WERI-Rb-1 (cell line): Measurements from ENCODE around the gene NRXN3.

ENCODE experiments used
- DNase-seq: peaks from one replicate; pipeline ENCODE4 v3.0.0-alpha.2; 2020
- H3K27ac ChIP-seq: fragments of 250-450 bp; sonication (Bioruptor Pico); 2 replicates; pipeline ENCODE4 v1.5.1; 2020; ENCODE audit warnings: mild to moderate bottlenecking, moderate library complexity
- H3K27me3 ChIP-seq: fragments of 250-450 bp; sonication (Bioruptor Pico); 2 replicates; pipeline ENCODE4 v1.5.1; 2021; ENCODE audit warnings: mild to moderate bottlenecking, low read depth, moderate library complexity; ENCODE audit not compliant: insufficient read depth, severe bottlenecking
- H3K36me3 ChIP-seq: fragments of 250-450 bp; sonication (Bioruptor Pico); 2 replicates; pipeline ENCODE4 v1.5.1; 2020; ENCODE audit warnings: mild to moderate bottlenecking, moderate library complexity
- H3K4me3 ChIP-seq: 2 replicates; pipeline ENCODE4 v1.5.1; 2011; ENCODE audit warnings: low read depth, mild to moderate bottlenecking, control low read depth, low read length
- H3K9me3 ChIP-seq: fragments of 250-450 bp; sonication (Bioruptor Pico); 2 replicates; pipeline ENCODE4 v1.5.1; 2021; ENCODE audit warnings: mild to moderate bottlenecking, moderate library complexity; ENCODE audit not compliant: severe bottlenecking
- TF ChIP-seq, protein P1 (sequence below): IDR thresholded peaks from 2 replicates; pipeline ENCODE4 v1.5.1; 2011; ENCODE audit warnings: low read depth, mild to moderate bottlenecking, control low read depth, inconsistent platforms, low read length

The NRXN3 gene

DNA sequence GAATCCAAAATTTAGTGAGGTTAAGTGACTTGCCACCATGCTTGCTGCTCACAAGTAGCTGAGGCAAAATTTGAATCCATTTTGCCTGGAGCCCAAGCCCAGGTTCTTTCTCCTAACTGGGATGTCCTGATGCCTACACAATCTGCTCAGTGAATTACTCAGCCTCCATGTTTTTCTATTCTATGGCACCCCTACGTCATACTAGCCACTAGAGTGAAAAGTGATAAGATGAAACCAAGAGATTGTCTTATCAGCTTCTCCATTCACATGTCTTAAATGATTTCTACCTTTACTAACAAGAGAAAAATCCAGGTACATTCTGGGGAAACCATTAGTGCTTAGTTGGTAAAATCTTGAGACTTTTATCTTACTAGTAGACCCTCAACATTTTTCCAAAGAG, 1321.0 kb downstream of the NRXN3 start:
- H3K36me3 ChIP-seq, result no peaks in the 10 kb centered on the region
- H3K4me3 ChIP-seq, result no peak overlapping the region
- no peaks in the 10 kb centered on the region for H3K9me3 ChIP-seq
- DNase-seq, result no peak
- TF ChIP-seq, protein P1, sequence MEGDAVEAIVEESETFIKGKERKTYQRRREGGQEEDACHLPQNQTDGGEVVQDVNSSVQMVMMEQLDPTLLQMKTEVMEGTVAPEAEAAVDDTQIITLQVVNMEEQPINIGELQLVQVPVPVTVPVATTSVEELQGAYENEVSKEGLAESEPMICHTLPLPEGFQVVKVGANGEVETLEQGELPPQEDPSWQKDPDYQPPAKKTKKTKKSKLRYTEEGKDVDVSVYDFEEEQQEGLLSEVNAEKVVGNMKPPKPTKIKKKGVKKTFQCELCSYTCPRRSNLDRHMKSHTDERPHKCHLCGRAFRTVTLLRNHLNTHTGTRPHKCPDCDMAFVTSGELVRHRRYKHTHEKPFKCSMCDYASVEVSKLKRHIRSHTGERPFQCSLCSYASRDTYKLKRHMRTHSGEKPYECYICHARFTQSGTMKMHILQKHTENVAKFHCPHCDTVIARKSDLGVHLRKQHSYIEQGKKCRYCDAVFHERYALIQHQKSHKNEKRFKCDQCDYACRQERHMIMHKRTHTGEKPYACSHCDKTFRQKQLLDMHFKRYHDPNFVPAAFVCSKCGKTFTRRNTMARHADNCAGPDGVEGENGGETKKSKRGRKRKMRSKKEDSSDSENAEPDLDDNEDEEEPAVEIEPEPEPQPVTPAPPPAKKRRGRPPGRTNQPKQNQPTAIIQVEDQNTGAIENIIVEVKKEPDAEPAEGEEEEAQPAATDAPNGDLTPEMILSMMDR, result no peak
- no peaks in the 10 kb centered on the region for H3K27me3 ChIP-seq
- H3K27ac ChIP-seq, result no peak overlapping the region

GRCh38 chr14:79493081-79493645, 1323.0 kb downstream of the NRXN3 start:
- Histone ChIP-seq H3K9me3 (no peaks in the 10 kb centered on the region), H3K4me3 (no peak overlapping the region), H3K27me3 (no peaks in the 10 kb centered on the region), H3K36me3 (no peaks in the 10 kb centered on the region), H3K27ac (no peak overlapping the region)
- no peak for DNase-seq
- TF ChIP-seq, protein P1, result no peak

GRCh38 chr14:79496701-79497100, 1326.5 kb downstream of the NRXN3 start:
- Histone ChIP-seq H3K27me3 (no peaks in the 10 kb centered on the region), H3K9me3 (no peaks in the 10 kb centered on the region), H3K36me3 (no peaks in the 10 kb centered on the region), H3K27ac (no peak overlapping the region), H3K4me3 (no peak overlapping the region)
- DNase-seq, result no peak
- TF ChIP-seq, protein P1, result no peak

DNA sequence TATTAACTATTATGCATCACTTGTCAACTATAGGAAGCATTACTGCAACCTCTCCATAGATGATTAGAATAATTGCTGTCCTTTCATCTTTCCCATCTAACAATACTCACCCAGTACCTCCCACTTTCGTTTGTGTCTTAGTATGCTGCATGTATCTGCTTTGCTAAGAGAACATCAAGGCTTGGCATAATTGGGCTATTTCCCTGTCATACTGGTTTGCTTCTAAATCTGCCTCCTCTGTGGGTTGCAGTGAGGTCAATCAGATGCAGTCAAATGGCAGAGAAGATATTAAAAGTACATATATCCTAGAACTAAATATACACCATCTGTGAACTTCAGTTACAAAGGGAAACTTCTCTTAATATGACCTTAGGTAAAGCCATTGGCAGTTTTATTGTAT, 1330.3 kb downstream of the NRXN3 start:
- Histone ChIP-seq H3K27ac (no peak overlapping the region), H3K27me3 (no peaks in the 10 kb centered on the region), H3K36me3 (no peaks in the 10 kb centered on the region), H3K4me3 (no peak overlapping the region), H3K9me3 (no peaks in the 10 kb centered on the region)
- no peak for DNase-seq
- TF ChIP-seq, protein P1, result no peak

- Histone ChIP-seq H3K4me3 (no peak overlapping the region), H3K27ac (no peak overlapping the region), H3K9me3 (no peaks in the 10 kb centered on the region), H3K27me3 (no peaks in the 10 kb centered on the region), H3K36me3 (no peaks in the 10 kb centered on the region)
- TF ChIP-seq, protein P1, result no peak
- DNase-seq, result no peak
Measured at GRCh38 chr14:79502136-79502750, 1332.1 kb downstream of the NRXN3 start.

GRCh38 chr14:79502751-79503148, 1332.6 kb downstream of the NRXN3 start:
- Histone ChIP-seq H3K9me3 (no peaks in the 10 kb centered on the region), H3K4me3 (no peak overlapping the region)
- no peak for DNase-seq

More at GRCh38 chr14:79502751-79503148, 1332.6 kb downstream of the NRXN3 start:
- no peaks in the 10 kb centered on the region for H3K36me3 ChIP-seq
- H3K27ac ChIP-seq, result no peak overlapping the region
- TF ChIP-seq, protein P1, result no peak
- H3K27me3 ChIP-seq, result no peaks in the 10 kb centered on the region
